Measurements from ENCODE around the gene NAA80.
A peak's percentile ranks its signal among the peaks of the same experiment; 100 is the strongest.
"Not testable (repeated sequence)": the region's sequence is repeated elsewhere in the genome, so short reads cannot be mapped to it uniquely, and the experiment has no call there.

Gene NAA80

DNA sequence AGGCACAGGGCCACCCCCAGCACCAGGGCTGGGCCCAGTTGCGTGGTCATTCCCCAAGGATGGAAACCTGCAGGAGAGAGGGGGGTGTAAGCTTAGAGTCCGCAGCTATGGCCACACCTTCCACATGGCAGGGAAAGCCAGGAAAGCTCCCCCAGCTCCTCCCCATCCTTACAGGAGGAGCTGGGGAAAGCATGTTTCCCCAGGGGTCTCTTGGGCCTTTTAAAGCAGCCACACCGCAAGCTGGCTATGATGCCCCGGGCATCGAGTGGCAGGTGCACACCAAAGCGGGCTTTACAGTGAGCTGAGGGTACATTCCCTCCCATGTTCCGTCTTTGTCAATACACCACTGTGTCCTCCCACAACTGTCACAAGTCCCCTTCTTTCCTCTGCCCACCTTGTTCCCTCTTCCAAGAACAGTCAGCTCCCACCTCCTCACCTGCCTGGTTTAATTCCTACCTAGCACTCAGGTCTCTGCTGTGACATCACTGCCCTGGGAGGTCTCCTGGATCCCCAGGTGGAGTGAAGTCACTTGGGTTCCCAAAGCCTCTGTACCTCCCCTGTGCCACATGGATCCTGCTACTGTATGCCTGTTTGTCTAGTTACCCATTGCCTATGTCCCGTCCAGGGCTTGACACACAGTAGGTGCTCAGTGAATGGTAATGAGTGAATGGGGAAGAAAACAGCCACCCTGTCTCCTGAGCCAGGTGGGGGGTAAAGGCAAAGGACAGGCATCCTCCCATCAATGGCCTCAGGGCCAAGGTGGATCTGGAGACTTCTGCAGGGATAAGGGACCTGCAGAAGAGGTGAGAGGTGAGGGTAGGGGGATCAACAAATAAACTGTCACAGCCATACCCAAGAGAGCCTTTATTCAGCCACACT, 3.4 kb downstream of the NAA80 start:
- TF ChIP-seq POLR2A (IDR thresholded peaks at IDR 0.05; ENCODE audit: low read depth, low read length), result no peak
- FAIRE-seq, result no peak
- no peak for DNase-seq (ENCODE audit: insufficient read length, low spot score)

DNA sequence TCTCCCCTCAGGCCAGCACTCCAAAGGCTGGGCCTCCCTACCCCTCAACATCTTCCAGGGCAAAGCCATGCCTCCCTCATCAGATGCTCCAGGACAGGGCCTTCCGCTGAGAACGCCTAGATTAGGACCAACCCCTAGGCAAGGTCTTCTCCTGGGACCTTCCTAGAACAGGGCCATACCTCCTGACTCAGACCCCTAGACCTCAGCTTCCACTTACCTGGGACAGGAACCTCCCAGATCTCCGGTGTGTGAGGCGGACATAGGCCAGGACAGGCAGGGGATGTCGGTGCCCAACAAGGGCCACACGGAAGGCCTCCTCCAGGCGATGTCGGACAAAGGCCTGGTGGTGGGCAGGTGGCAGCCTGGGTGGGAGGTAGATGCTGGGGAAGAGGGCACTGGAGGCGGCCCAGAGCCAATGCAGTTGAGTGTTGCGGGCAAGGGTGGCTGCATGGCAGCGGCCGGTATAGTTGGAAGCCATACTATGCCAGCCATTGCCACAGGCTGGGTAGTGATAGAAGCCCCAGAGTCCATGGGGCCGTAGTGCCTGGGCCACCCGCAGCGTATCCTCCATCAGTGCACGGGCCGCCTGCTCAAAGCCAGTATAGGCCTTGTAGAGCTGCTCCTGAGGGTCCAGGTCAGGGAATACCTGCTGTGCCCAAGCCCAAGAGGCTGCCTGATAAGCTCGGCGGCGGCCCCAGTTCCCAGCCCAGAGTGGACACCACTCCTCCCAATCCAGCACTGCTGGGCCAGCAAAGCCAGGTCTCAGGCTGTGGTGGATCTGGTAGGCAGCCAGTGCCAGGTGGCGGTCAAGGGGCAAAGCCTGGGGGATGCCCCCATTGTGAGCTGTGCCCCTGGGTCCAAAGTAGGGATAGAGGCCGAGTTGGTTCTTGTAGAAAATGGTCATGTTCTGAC, 4.5 kb downstream of the NAA80 start:
- DNase-seq (ENCODE audit: insufficient read length, low spot score), result no peak
- no peak for TF ChIP-seq POLR2A (IDR thresholded peaks at IDR 0.05; ENCODE audit: low read depth, low read length)
- FAIRE-seq, result no peak

DNA sequence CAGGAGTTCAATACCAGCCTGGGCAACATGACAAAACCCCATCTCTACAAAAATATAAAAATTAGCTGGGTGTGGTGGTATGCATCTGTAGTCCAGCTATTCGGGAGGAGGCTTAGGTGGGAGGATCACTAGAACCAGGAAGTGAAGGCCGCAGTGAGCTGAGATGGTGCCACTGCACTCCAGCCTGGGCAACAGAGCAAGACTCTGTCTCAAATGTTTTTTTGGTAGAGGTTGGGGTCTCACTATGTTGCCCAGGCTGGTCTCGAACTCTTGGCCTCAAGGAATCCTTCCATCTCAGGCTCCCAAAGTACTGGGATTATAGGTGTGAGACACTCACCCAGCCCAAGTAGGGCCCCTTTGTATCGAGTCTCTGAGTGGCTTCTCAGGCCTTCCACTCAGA, 5.1 kb downstream of the NAA80 start:
- FAIRE-seq (no peak), DNase-seq (ENCODE audit: insufficient read length, low spot score) (no peak)

DNA sequence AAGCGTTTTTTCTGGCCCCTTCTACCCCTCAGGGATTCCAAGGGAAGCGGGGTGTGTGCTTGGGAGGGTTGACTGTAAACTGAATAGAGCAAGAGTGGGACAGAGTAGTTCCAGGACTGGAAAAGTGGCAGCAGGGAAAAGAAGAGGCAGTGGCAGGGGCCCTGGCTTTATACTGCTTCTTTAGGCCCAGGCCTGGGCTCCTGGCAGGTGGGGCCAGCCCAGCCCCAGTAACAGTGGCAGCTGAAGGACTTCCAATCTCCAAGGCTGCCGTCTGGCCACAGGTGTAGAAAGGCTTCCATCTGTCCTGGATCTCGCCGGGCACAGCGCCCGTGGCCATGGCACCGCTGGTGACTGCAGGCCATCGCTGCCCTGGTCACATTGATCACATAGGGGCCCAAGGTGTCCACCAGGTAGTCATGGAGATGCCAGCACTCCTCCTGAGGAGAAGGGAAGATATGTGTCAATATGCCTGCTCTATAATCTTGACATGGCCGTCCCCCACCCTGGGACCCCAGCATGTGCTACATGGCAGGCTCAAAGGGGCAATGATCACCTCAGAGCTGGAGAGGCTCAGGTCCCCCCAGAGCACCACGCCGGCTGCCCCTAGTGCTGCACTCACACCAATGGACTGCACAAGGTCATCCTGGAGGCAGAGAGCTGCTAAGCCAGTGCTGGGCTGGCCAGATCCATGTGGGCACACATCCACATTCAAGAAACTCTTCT, 6.0 kb downstream of the NAA80 start:
- no peak for TF ChIP-seq POLR2A (IDR thresholded peaks at IDR 0.05; ENCODE audit: low read depth, low read length)
- DNase-seq (ENCODE audit: insufficient read length, low spot score), result no peak
- FAIRE-seq, result no peak

More for the DNA sequence above, 5.1 kb downstream of the NAA80 start:
- no peak for TF ChIP-seq POLR2A (IDR thresholded peaks at IDR 0.05; ENCODE audit: low read depth, low read length)

DNA sequence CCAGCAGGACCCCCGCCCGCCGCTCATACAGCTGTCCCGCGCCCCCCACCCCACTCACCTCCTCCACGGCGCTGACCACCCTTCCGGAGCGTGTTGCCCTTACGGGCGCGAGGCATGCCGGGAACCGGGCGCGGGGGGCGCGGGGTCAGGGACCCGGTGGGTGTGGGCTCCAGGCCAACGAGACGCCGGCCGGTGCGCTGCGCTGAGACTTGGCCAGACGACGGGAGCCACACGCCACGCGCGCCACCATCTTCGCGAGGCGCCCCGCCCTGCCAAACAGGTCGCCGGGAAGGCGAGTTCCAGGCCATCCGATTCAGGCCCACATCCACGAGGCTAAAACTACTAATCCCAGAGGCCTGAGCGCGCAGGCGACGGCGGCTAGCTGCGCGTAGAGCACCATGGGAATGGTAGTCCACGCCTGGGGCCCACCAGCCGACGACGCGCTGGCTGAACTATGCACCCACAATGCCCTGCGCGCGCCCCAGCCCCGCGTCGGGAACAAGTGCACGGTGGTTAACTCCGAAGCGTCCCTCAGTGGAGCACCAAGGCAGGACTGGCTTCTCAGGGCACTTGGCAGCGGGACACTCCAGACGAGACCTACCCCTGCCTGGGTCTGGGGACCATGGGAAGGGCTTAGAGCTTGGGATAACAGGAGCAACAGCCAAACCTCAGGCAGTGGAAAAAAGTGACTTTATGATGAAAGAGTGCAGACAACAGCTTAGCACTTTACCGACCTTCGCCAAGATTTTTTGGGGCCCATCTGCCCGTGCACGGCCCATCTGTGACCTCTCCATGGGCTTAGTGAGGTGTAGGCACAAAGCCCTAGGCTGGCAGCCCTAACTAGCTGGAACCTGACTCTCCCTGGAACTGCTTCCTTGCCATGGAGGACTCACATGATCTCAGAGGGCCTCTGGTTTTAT, 6.8 kb downstream of the NAA80 start, which contains the start of gene IFRD2:
IFRD2 (minus strand) TSS at position 271 of the 920 bp plus-strand sequence; CDS start at position 116, 155 bp downstream.
- peak; percentile 64 for TF ChIP-seq POLR2A (IDR thresholded peaks at IDR 0.05; ENCODE audit: low read depth, low read length)
- FAIRE-seq (peak; percentile 78), DNase-seq (ENCODE audit: insufficient read length, low spot score) (peak; percentile 95)

DNA sequence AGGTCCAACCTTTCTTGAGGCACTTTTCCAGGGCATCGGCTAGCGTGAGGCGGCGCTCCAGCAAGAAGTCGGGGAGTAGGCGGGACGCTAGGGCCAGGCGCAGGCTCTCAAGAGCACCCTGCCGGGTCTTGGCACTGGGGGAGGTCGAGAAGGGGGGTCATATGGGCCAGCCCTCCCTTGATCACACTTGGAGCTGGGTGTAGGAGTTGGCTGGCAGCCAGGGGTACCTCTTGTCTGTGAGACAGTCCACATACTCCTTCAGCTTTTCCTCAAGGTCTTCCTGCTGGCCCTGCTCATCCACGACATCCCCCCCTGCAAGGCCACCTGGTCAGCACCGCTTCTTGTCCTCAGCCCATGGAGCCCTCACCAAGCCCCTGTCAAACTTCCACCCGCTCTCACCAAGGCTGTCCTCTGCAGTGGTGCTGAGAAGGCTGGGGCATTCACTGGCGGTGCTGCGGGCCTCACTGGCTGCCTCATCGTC, 9.0 kb downstream of the NAA80 start:
- no peak for FAIRE-seq
- no peak for TF ChIP-seq POLR2A (IDR thresholded peaks at IDR 0.05; ENCODE audit: low read depth, low read length)
- no peak for DNase-seq (ENCODE audit: insufficient read length, low spot score)

DNA sequence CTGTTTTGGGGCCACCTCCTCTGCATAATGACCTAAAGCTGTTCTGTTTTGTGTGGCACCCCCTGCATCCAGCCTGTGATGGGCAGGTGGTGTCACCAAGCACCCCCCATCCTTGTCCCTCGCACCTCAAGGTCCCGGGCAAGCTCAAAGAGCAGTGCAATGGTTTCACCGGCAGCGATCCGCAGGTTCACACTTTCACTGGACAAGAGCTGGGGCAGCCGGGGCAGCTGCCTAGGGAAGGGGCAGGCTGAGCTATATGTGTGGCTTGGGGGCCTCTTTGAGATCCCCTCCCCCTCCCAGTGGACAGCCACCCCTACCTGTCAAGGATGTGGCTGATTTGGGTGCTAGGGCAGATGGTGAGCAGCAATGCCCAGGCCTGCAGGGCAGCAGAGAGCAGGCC, 10.1 kb downstream of the NAA80 start:
- TF ChIP-seq POLR2A (IDR thresholded peaks at IDR 0.05; ENCODE audit: low read depth, low read length), result no peak

DNA sequence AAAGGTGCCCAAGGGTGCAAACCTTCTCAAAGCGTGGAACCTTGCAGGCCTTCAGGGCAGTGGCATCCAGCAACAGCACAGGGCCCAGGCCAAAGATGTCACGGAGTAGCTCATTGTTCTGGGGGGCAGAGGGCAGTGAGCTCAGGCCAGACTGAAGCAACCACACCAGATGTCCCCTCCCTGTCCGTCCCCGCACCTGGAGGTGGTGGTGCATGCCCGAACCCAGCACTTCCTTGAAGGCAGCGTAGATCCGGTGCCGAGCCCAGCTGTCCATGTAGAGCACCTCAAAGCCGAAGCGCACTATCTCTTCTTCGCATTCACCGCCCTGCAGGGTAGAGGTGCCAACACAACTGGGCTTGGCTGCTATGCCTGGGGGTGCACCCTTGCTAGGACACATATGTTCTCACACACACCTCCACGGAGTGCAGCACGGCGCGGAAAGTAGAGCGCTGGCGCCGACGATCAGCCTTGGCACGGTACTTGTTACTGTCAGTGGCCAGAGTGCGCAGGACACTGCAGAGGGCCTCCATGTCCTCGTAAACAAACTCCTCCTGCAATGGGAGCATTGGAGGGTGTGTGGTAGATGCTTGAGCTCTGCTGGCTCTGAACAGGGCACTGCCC, 10.7 kb downstream of the NAA80 start:
- no peak for DNase-seq (ENCODE audit: insufficient read length, low spot score)
- no peak for FAIRE-seq
- no peak for TF ChIP-seq POLR2A (IDR thresholded peaks at IDR 0.05; ENCODE audit: low read depth, low read length)

More for the DNA sequence above, 10.1 kb downstream of the NAA80 start:
- DNase-seq (ENCODE audit: insufficient read length, low spot score) (no peak), FAIRE-seq (no peak)

DNA sequence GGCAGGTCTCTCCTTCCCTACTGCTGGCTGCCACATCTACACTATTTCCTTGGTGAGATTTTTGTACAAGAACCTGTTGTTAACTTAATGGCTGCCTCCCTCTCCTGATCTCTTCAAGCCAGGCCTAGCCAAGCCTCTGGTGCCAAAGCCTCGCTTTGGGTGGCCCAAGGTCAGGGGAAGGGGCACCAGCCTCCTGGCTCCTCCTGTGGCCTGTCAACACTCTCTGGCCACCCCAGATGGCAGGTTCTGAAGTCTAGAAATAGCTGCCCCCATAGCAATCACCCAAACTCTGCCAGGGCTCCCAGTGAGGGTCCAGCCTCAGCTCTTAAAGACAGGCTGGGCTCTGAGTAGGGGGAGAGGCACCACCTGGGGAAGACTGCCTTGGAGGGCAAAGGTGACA, 11.9 kb downstream of the NAA80 start:
- no peak for DNase-seq (ENCODE audit: insufficient read length, low spot score)
- TF ChIP-seq POLR2A (IDR thresholded peaks at IDR 0.05; ENCODE audit: low read depth, low read length), result no peak
- FAIRE-seq, result no peak

DNA sequence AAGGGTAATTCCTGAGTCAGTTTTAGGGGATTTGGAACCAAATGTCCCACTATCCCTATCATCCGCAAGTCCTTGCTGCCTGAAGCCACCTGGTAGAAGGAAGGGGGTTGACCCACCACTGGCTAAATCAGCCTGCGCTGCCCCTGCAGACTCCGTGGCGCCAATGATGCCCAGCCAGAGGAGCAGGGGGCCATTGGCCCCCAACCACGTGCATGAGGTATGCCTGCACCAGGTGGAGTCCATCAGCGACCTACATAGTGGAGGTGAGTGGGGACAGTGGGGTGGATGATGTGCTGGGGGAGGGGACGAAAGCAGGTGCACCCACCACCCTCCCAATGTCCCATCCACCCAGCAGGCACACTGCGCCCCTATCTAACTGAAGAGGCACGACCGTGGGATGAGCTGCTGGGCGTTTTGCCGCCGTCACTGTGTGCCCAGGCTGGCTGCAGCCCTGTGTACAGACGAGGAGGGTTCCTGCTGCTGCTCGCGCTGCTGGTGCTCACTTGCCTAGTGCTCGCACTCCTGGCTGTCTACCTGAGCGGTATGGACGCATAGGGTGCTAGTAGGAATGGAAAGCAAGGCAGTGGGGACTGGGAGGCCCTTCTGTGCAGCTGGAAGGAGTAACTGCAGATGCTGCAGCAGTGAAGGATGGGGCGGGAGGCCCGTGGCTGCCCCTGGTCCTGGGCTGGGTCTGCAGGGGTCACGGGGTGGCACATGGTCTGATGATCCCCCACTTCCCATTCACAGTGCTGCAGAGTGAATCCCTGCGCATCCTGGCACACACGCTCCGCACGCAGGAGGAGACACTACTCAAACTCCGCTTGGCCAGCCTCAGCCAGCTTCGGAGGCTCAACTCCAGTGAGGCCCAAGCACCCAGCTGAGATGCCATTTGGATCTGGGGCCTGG, 12.6 kb downstream of the NAA80 start:
- DNase-seq (ENCODE audit: insufficient read length, low spot score) (no peak), FAIRE-seq (no peak)
- TF ChIP-seq POLR2A (IDR thresholded peaks at IDR 0.05; ENCODE audit: low read depth, low read length), result no peak

DNA sequence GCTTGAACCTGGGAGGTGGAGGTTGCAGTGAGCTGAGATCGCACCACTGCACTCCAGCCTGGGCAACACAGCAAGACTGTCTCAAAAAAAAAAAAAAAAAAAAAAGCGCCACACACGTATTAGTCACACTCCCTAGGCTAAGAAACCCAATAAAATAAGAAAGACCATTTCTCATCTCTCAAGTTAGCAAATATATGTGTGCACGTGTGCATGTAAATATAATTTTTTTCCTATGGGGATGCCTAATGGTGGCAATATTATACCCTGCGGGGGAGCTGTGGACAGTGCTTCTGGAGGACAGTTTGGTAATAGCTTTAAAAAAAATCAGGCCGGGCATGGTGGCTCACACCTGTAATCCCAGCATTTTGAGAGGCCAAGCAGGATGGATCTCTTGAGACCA, 15.1 kb downstream of the NAA80 start:
- not testable (repeated sequence) for DNase-seq (ENCODE audit: insufficient read length, low spot score); FAIRE-seq
